Measurements from ENCODE around the gene MUC2.

DNA sequence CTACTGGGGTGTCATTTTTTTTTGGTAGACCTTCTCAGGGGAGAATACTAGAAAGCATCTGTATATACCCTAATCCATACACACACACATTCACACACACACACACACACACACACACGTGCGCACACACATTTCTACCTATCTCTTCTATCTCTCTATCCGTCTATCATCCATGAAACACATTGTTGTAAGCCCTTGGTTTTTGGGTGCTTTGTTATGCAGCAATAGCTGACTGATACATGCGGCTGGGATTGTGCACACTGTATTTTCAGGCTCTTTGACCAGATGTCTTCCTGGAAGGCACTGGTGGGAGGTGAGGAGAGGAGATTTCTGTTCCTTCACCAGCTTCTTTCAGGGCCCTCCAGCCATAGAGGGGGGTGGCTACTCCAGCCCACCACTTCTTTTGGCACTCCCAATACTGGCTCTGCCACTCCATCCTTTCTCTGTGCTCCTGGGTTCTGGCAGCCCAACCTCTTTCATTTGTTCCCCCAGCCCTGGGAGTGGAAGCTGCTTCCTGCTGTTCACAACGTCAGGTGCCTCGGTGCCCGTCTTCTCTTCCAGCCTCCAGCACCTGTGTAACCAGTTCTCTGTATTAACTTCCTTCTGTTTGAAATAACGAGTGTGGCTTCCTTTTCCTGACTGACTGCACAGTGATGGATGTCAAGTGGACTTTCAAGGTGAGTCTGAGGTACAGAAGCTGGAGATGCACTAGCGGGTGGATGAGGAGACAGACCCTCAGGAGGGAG, 12.4 kb upstream of the MUC2 start:
- TF ChIP-seq POLR2AphosphoS5 (IDR thresholded peaks at IDR 0.05; ENCODE audit: low read depth, low read length) (no peak), CTCF (IDR thresholded peaks at IDR 0.05 in 2 of 3, conservative IDR thresholded peaks at IDR 0.05 in 1 of 3; ENCODE audit: borderline replicate concordance in 1 of 3, insufficient read depth in 1 of 3, low read depth in 2 of 3, low read length in 2 of 3) (no peak), EZH2 (IDR thresholded peaks at IDR 0.05) (no peak), EZH2phosphoT487 (IDR thresholded peaks at IDR 0.05; ENCODE audit: borderline replicate concordance) (no peak), SIN3A (IDR thresholded peaks at IDR 0.05; ENCODE audit: low read depth) (no peak), POLR2A (IDR thresholded peaks at IDR 0.05; ENCODE audit: borderline replicate concordance, extremely low read depth, insufficient read depth, insufficient read length) (no peak), SP1 (IDR thresholded peaks at IDR 0.05; ENCODE audit: low read depth) (no peak), CBX3 (IDR thresholded peaks at IDR 0.05; ENCODE audit: low read depth) (peak; percentile 52; the same call in 1 of the 2 replicates), YY1 (IDR thresholded peaks at IDR 0.05; ENCODE audit: extremely low read depth, insufficient replicate concordance, low read depth, low read length) (no peak)
- TF ChIP-seq, protein P1, sequence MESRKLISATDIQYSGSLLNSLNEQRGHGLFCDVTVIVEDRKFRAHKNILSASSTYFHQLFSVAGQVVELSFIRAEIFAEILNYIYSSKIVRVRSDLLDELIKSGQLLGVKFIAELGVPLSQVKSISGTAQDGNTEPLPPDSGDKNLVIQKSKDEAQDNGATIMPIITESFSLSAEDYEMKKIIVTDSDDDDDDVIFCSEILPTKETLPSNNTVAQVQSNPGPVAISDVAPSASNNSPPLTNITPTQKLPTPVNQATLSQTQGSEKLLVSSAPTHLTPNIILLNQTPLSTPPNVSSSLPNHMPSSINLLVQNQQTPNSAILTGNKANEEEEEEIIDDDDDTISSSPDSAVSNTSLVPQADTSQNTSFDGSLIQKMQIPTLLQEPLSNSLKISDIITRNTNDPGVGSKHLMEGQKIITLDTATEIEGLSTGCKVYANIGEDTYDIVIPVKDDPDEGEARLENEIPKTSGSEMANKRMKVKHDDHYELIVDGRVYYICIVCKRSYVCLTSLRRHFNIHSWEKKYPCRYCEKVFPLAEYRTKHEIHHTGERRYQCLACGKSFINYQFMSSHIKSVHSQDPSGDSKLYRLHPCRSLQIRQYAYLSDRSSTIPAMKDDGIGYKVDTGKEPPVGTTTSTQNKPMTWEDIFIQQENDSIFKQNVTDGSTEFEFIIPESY (IDR thresholded peaks at IDR 0.05; ENCODE audit: extremely low read depth, insufficient replicate concordance, low read length), result no peak
